Skeletal muscle tissue (tissue), 4 donors: Measurements from ENCODE around the gene MAST2. TPM values are rescaled to one million over a fixed set of nuclear protein-coding genes. Genes with fewer than 3 reads are reported as not detected.
"Not testable (repeated sequence)": the region's sequence is repeated elsewhere in the genome, so short reads cannot be mapped to it uniquely, and the experiment has no call there.

Experiments used
- H3K27ac ChIP-seq: one replicate; pipeline ENCODE4 v1.7.0; 2013; ENCODE audit warnings: mild to moderate bottlenecking, low read depth, low read length, inconsistent platforms
- H3K27me3 ChIP-seq, 3 donors: one replicate each; pipeline ENCODE4 v1.7.0; 2013; ENCODE audit warnings: low read length in 3 of 3; ENCODE audit not compliant: control insufficient read depth in 3 of 3, insufficient read depth in 3 of 3
- H3K36me3 ChIP-seq, 3 donors: one replicate each; pipeline ENCODE4 v1.7.0; 2013; ENCODE audit warnings: low read length in 3 of 3; ENCODE audit not compliant: control insufficient read depth in 3 of 3, insufficient read depth in 3 of 3
- H3K4me1 ChIP-seq, 3 donors: one replicate each; pipeline ENCODE4 v1.7.0; 2013; ENCODE audit warnings: low read length in 3 of 3, mild to moderate bottlenecking in 3 of 3; ENCODE audit not compliant: control insufficient read depth in 3 of 3, insufficient read depth in 3 of 3
- H3K4me3 ChIP-seq, 3 donors: one replicate each; pipeline ENCODE4 v1.7.0; 2013; ENCODE audit warnings: low read length in 3 of 3
- H3K9ac ChIP-seq, 3 donors: one replicate each; pipeline ENCODE4 v1.7.0; 2013; ENCODE audit warnings: low read length in 3 of 3, mild to moderate bottlenecking in 3 of 3, moderate library complexity in 2 of 3, low read depth in 1 of 3
- H3K9me3 ChIP-seq, 3 donors: one replicate each; pipeline ENCODE4 v1.7.0; 2013; ENCODE audit warnings: low read length in 3 of 3; ENCODE audit not compliant: control insufficient read depth in 3 of 3
- total RNA-seq: library from RNA; depleted of rRNA; stranded (reverse); fragments of >200 nt; gene quantifications from one replicate; pipeline ENCODE4 v1.2.3, GENCODE V29; 2014
- donor health status: Osteomylitis.

MAST2 gene
- total RNA-seq, 1 donor from 2014 or later = 42.8 TPM

- peaks cover 0 to 9% (median 4%) of the 10 kb centered on the region in 3 donors for H3K36me3 ChIP-seq
- no peak overlapping the region for H3K27ac ChIP-seq
- no peak overlapping the region for H3K4me3 ChIP-seq
- H3K27me3 ChIP-seq = no peaks in the 10 kb centered on the region
- H3K9ac ChIP-seq = no peak overlapping the region
- H3K4me1 ChIP-seq = no peaks in the 10 kb centered on the region
- no peaks in the 10 kb centered on the region for H3K9me3 ChIP-seq
Observed at GRCh38 chr1:45833361-45833760, 29.9 kb downstream of the MAST2 start.

- H3K4me1 ChIP-seq = no peaks in the 10 kb centered on the region
- no peak overlapping the region for H3K27ac ChIP-seq
- no peaks in the 10 kb centered on the region for H3K9me3 ChIP-seq
- no peaks in the 10 kb centered on the region for H3K27me3 ChIP-seq
- no peak overlapping the region for H3K9ac ChIP-seq
- no peak overlapping the region for H3K4me3 ChIP-seq
- peaks cover 0 to 9% (median 4%) of the 10 kb centered on the region in 3 donors for H3K36me3 ChIP-seq
Observed at GRCh38 chr1:45834689-45835088, 31.3 kb downstream of the MAST2 start.

- H3K4me3 ChIP-seq = no peak overlapping the region
- no peaks in the 10 kb centered on the region for H3K27me3 ChIP-seq
- no peaks in the 10 kb centered on the region for H3K9me3 ChIP-seq
- H3K27ac ChIP-seq = no peak overlapping the region
- H3K9ac ChIP-seq = no peak overlapping the region
- H3K36me3 ChIP-seq = peaks cover 0 to 9% (median 4%) of the 10 kb centered on the region in 3 donors
- H3K4me1 ChIP-seq = peaks cover 5 to 7% (median 6%) of the 10 kb centered on the region in 3 donors
Observed at GRCh38 chr1:45836451-45836850, 33.0 kb downstream of the MAST2 start.

GRCh38 chr1:45836861-45837260 is 33.4 kb downstream of the MAST2 start:
- H3K36me3 ChIP-seq, H3K9ac ChIP-seq, H3K27ac ChIP-seq, H3K9me3 ChIP-seq, H3K4me1 ChIP-seq, H3K27me3 ChIP-seq, H3K4me3 ChIP-seq: not testable (repeated sequence)

- not testable (repeated sequence) for H3K4me3 ChIP-seq, H3K27ac ChIP-seq, H3K9me3 ChIP-seq, H3K27me3 ChIP-seq, H3K9ac ChIP-seq, H3K36me3 ChIP-seq, H3K4me1 ChIP-seq
Observed at GRCh38 chr1:45838322-45838721, 34.9 kb downstream of the MAST2 start.

- no peaks in the 10 kb centered on the region for H3K27me3 ChIP-seq
- H3K4me1 ChIP-seq = peaks cover 5 to 7% (median 6%) of the 10 kb centered on the region in 3 donors
- H3K4me3 ChIP-seq = no peak overlapping the region
- no peaks in the 10 kb centered on the region for H3K9me3 ChIP-seq
- no peak overlapping the region for H3K9ac ChIP-seq
- no peak overlapping the region for H3K27ac ChIP-seq
- no peaks in the 10 kb centered on the region for H3K36me3 ChIP-seq
Observed at GRCh38 chr1:45840704-45841103, 37.3 kb downstream of the MAST2 start.

GRCh38 chr1:45842786-45843185 is 39.4 kb downstream of the MAST2 start:
- no peaks in the 10 kb centered on the region for H3K27me3 ChIP-seq
- H3K9ac ChIP-seq = no peak overlapping the region
- no peak overlapping the region for H3K4me3 ChIP-seq
- no peak overlapping the region for H3K27ac ChIP-seq
- no peaks in the 10 kb centered on the region for H3K36me3 ChIP-seq
- peaks cover 5 to 7% (median 6%) of the 10 kb centered on the region in 3 donors for H3K4me1 ChIP-seq
- no peaks in the 10 kb centered on the region for H3K9me3 ChIP-seq

GRCh38 chr1:45843474-45843905 is 40.1 kb downstream of the MAST2 start:
- Histone ChIP-seq H3K4me1 (peaks cover 5 to 7% (median 6%) of the 10 kb centered on the region in 3 donors), H3K9me3 (no peaks in the 10 kb centered on the region), H3K4me3 (no peak overlapping the region), H3K27me3 (no peaks in the 10 kb centered on the region), H3K9ac (no peak overlapping the region), H3K36me3 (no peaks in the 10 kb centered on the region), H3K27ac (no peak overlapping the region)

- not testable (repeated sequence) for H3K9me3 ChIP-seq, H3K9ac ChIP-seq, H3K27ac ChIP-seq, H3K27me3 ChIP-seq, H3K36me3 ChIP-seq, H3K4me3 ChIP-seq, H3K4me1 ChIP-seq
Observed at GRCh38 chr1:45844000-45844399, 40.6 kb downstream of the MAST2 start.

GRCh38 chr1:45846931-45847330 is 43.5 kb downstream of the MAST2 start:
- H3K4me1 ChIP-seq = no peaks in the 10 kb centered on the region
- H3K36me3 ChIP-seq = no peaks in the 10 kb centered on the region
- H3K27me3 ChIP-seq = no peaks in the 10 kb centered on the region
- H3K9me3 ChIP-seq = no peaks in the 10 kb centered on the region
- no peak overlapping the region for H3K4me3 ChIP-seq
- no peak overlapping the region for H3K27ac ChIP-seq
- H3K9ac ChIP-seq = no peak overlapping the region

- Histone ChIP-seq H3K9ac (no peak overlapping the region), H3K36me3 (no peaks in the 10 kb centered on the region), H3K4me3 (no peak overlapping the region), H3K27ac (no peak overlapping the region), H3K9me3 (no peaks in the 10 kb centered on the region), H3K4me1 (no peaks in the 10 kb centered on the region), H3K27me3 (no peaks in the 10 kb centered on the region)
Observed at GRCh38 chr1:45848097-45848496, 44.7 kb downstream of the MAST2 start.
